Muscle layer of duodenum (tissue), 2 donors: ENCODE data around the gene TBC1D22A.
A peak's percentile ranks its signal among the peaks of the same experiment; 100 is the strongest.
"Not testable (repeated sequence)": the region's sequence is repeated elsewhere in the genome, so short reads cannot be mapped to it uniquely, and the experiment has no call there.

Source experiments
- H3K27ac ChIP-seq: one replicate; pipeline ENCODE4 v1.7.0; 2013; ENCODE audit warnings: mild to moderate bottlenecking, low read length
- H3K27me3 ChIP-seq: one replicate; pipeline ENCODE4 v1.7.0; 2013; ENCODE audit warnings: low read depth, mild to moderate bottlenecking, control low read depth, low read length
- H3K36me3 ChIP-seq, 2 donors: one replicate each; pipeline ENCODE4 v1.7.0; 2013; ENCODE audit warnings: low read length in 2 of 2, control low read depth in 1 of 2, mild to moderate bottlenecking in 1 of 2; ENCODE audit not compliant: insufficient read depth in 2 of 2, control insufficient read depth in 1 of 2
- H3K4me1 ChIP-seq, 2 donors: one replicate each; pipeline ENCODE4 v1.7.0; 2013; ENCODE audit warnings: low read length in 2 of 2, mild to moderate bottlenecking in 2 of 2, control low read depth in 1 of 2, moderate library complexity in 1 of 2; ENCODE audit not compliant: insufficient read depth in 2 of 2, control insufficient read depth in 1 of 2
- H3K4me3 ChIP-seq, 2 donors: one replicate each; pipeline ENCODE4 v1.7.0; 2013; ENCODE audit warnings: low read length in 2 of 2, low read depth in 1 of 2, mild to moderate bottlenecking in 1 of 2
- H3K9me3 ChIP-seq, 2 donors: one replicate each; pipeline ENCODE4 v1.7.0; 2013; ENCODE audit warnings: low read length in 2 of 2, control low read depth in 1 of 2, mild to moderate bottlenecking in 1 of 2; ENCODE audit not compliant: control insufficient read depth in 1 of 2
- donor health status: healthy.

Gene TBC1D22A

GRCh38 chr22:46776876-46777608 lies 14.6 kb downstream of the TBC1D22A start:
- Histone ChIP-seq H3K36me3 (no peaks in the 10 kb centered on the region), H3K4me3 (no peak overlapping the region), H3K27me3 (no peaks in the 10 kb centered on the region), H3K27ac (no peak overlapping the region), H3K9me3 (no peaks in the 10 kb centered on the region), H3K4me1 (peaks cover 17 to 29% of the 10 kb centered on the region in 2 donors)

GRCh38 chr22:46777609-46777970 lies 15.1 kb downstream of the TBC1D22A start:
- Histone ChIP-seq H3K9me3 (no peaks in the 10 kb centered on the region), H3K27me3 (no peaks in the 10 kb centered on the region), H3K36me3 (no peaks in the 10 kb centered on the region), H3K4me1 (peaks cover 17 to 29% of the 10 kb centered on the region in 2 donors), H3K4me3 (no peak overlapping the region), H3K27ac (no peak overlapping the region)

- Histone ChIP-seq H3K4me1 (peaks cover 13 to 26% of the 10 kb centered on the region in 2 donors), H3K4me3 (no peak overlapping the region), H3K27ac (no peak overlapping the region)
Observed at GRCh38 chr22:46779023-46779422, 16.6 kb downstream of the TBC1D22A start.

GRCh38 chr22:46779651-46780050 lies 17.2 kb downstream of the TBC1D22A start:
- peaks cover 10 to 19% of the 10 kb centered on the region in 2 donors for H3K4me1 ChIP-seq
- H3K36me3 ChIP-seq = no peaks in the 10 kb centered on the region
- H3K27ac ChIP-seq = no peak overlapping the region
- no peaks in the 10 kb centered on the region for H3K27me3 ChIP-seq
- H3K9me3 ChIP-seq = no peaks in the 10 kb centered on the region
- H3K4me3 ChIP-seq = no peak overlapping the region

More at GRCh38 chr22:46779023-46779422, 16.6 kb downstream of the TBC1D22A start:
- Histone ChIP-seq H3K36me3 (no peaks in the 10 kb centered on the region), H3K9me3 (no peaks in the 10 kb centered on the region), H3K27me3 (no peaks in the 10 kb centered on the region)

- no peaks in the 10 kb centered on the region for H3K36me3 ChIP-seq
- peaks cover 10 to 11% of the 10 kb centered on the region in 2 donors for H3K4me1 ChIP-seq
- no peak overlapping the region for H3K4me3 ChIP-seq
- H3K9me3 ChIP-seq = no peaks in the 10 kb centered on the region
- H3K27me3 ChIP-seq = no peaks in the 10 kb centered on the region
- no peak overlapping the region for H3K27ac ChIP-seq
Observed at GRCh38 chr22:46780453-46780852, 18.0 kb downstream of the TBC1D22A start.

GRCh38 chr22:46781291-46781690 lies 18.8 kb downstream of the TBC1D22A start:
- no peaks in the 10 kb centered on the region for H3K9me3 ChIP-seq
- peaks cover 10% of the 10 kb centered on the region in 2 donors for H3K4me1 ChIP-seq
- H3K27ac ChIP-seq = no peak overlapping the region
- H3K4me3 ChIP-seq = no peak overlapping the region
- H3K36me3 ChIP-seq = no peaks in the 10 kb centered on the region
- H3K27me3 ChIP-seq = no peaks in the 10 kb centered on the region

GRCh38 chr22:46782200-46782599 lies 19.8 kb downstream of the TBC1D22A start:
- H3K36me3 ChIP-seq, H3K9me3 ChIP-seq, H3K4me3 ChIP-seq, H3K27me3 ChIP-seq, H3K27ac ChIP-seq, H3K4me1 ChIP-seq: not testable (repeated sequence)

GRCh38 chr22:46783721-46784120 lies 21.3 kb downstream of the TBC1D22A start:
- no peaks in the 10 kb centered on the region for H3K4me1 ChIP-seq
- no peaks in the 10 kb centered on the region for H3K27me3 ChIP-seq
- no peaks in the 10 kb centered on the region for H3K9me3 ChIP-seq

GRCh38 chr22:46788441-46789172 lies 26.2 kb downstream of the TBC1D22A start:
- Histone ChIP-seq H3K27ac (no peak overlapping the region), H3K27me3 (no peaks in the 10 kb centered on the region), H3K36me3 (peaks cover 7 to 16% of the 10 kb centered on the region in 2 donors), H3K4me3 (no peak overlapping the region), H3K9me3 (no peaks in the 10 kb centered on the region), H3K4me1 (peaks cover 0 to 17% of the 10 kb centered on the region in 2 donors)

More at GRCh38 chr22:46783721-46784120, 21.3 kb downstream of the TBC1D22A start:
- no peaks in the 10 kb centered on the region for H3K36me3 ChIP-seq
- no peak overlapping the region for H3K4me3 ChIP-seq
- H3K27ac ChIP-seq = no peak overlapping the region

- Histone ChIP-seq H3K9me3 (no peaks in the 10 kb centered on the region), H3K4me3 (no peak overlapping the region), H3K27me3 (no peaks in the 10 kb centered on the region), H3K27ac (no peak overlapping the region), H3K4me1 (peaks cover 0 to 17% of the 10 kb centered on the region in 2 donors), H3K36me3 (peaks cover 14 to 26% of the 10 kb centered on the region in 2 donors)
Observed at GRCh38 chr22:46789992-46790391, 27.5 kb downstream of the TBC1D22A start.

- Histone ChIP-seq H3K9me3 (no peaks in the 10 kb centered on the region), H3K27ac (peak overlapping the region; percentile 46), H3K27me3 (no peaks in the 10 kb centered on the region), H3K4me1 (peaks cover 0 to 17% of the 10 kb centered on the region in 2 donors), H3K4me3 (peak overlapping the region in 1 of 2 donors; percentile 21), H3K36me3 (peaks cover 14 to 39% of the 10 kb centered on the region in 2 donors)
Observed at GRCh38 chr22:46791201-46791731, 28.8 kb downstream of the TBC1D22A start.
